Epidermal melanocyte (primary cell): ENCODE data around the gene PMF1.

Experiments
- DNase-seq: peaks from one replicate; pipeline ENCODE4 v3.0.0; 2011; ENCODE audit warnings: low spot score; ENCODE audit not compliant: insufficient read length

The PMF1 gene

GRCh38 chr1:156236164-156236563, 23.4 kb downstream of the PMF1 start:
- no peak for DNase-seq

- DNase-seq: no peak
Observed at GRCh38 chr1:156238248-156238647, 25.4 kb downstream of the PMF1 start.

GRCh38 chr1:156241311-156241811, 28.6 kb downstream of the PMF1 start:
- no peak for DNase-seq

GRCh38 chr1:156241926-156242325, 29.1 kb downstream of the PMF1 start, which contains the start of gene BGLAP:
Gene BGLAP (plus strand): TSS chr1:156242184. CDS start chr1:156242232, 48 bp downstream.
- no peak for DNase-seq

- DNase-seq: no peak
Observed at GRCh38 chr1:156242738-156243137, 29.9 kb downstream of the PMF1 start.

- no peak for DNase-seq
Observed at GRCh38 chr1:156244126-156244525, 31.3 kb downstream of the PMF1 start.

GRCh38 chr1:156244712-156245111, 31.9 kb downstream of the PMF1 start:
- no peak for DNase-seq

- DNase-seq: no peak
Observed at GRCh38 chr1:156245451-156246232, 32.8 kb downstream of the PMF1 start.

GRCh38 chr1:156246241-156246780, 33.5 kb downstream of the PMF1 start:
- DNase-seq: no peak

- DNase-seq: no peak
Observed at GRCh38 chr1:156246781-156247459, 34.1 kb downstream of the PMF1 start.

- DNase-seq: no peak
Observed at GRCh38 chr1:156247460-156248322, 34.9 kb downstream of the PMF1 start, which contains the start of gene PAQR6. Gene PAQR6 (minus strand): TSS chr1:156248056. CDS start chr1:156246731, 1,325 bp downstream.

- DNase-seq: no peak
Observed at GRCh38 chr1:156248323-156248683, 35.5 kb downstream of the PMF1 start.

GRCh38 chr1:156249593-156249992, 36.8 kb downstream of the PMF1 start:
- no peak for DNase-seq

GRCh38 chr1:156251527-156251926, 38.7 kb downstream of the PMF1 start:
- no peak for DNase-seq

- DNase-seq: no peak
Observed at GRCh38 chr1:156253634-156254033, 40.8 kb downstream of the PMF1 start.

GRCh38 chr1:156257711-156258110, 44.9 kb downstream of the PMF1 start:
- no peak for DNase-seq

- no peak for DNase-seq
Observed at GRCh38 chr1:156258859-156259258, 46.1 kb downstream of the PMF1 start.

GRCh38 chr1:156259805-156260204, 47.0 kb downstream of the PMF1 start:
- DNase-seq: no peak

GRCh38 chr1:156260896-156261295, 48.1 kb downstream of the PMF1 start:
- no peak for DNase-seq

- DNase-seq: peak; percentile 28
Observed at GRCh38 chr1:156262461-156263287, 49.9 kb downstream of the PMF1 start.
